ENCODE data around the gene SSR1.
"Not testable (repeated sequence)": the region's sequence is repeated elsewhere in the genome, so short reads cannot be mapped to it uniquely, and the experiment has no call there.

SSR1 gene

GRCh38 chr6:7335519-7335918, 22.5 kb upstream of the SSR1 start:
- H3K36me3 ChIP-seq (ENCODE audit: control insufficient read depth, low read depth, low read length): no peaks in the 10 kb centered on the region
- no peak overlapping the region for H3K9ac ChIP-seq (ENCODE audit: low read length)
- H3K27ac ChIP-seq (ENCODE audit: low read length): no peak overlapping the region
- no peaks in the 10 kb centered on the region for H3K27me3 ChIP-seq (ENCODE audit: control insufficient read depth, insufficient read depth, low read length)
- no peak overlapping the region for H3K4me3 ChIP-seq (ENCODE audit: low read length)
- H3K9me3 ChIP-seq (ENCODE audit: control insufficient read depth, low read depth, low read length): no peaks in the 10 kb centered on the region
- H3K4me1 ChIP-seq (ENCODE audit: control insufficient read depth, low read depth, low read length): no peaks in the 10 kb centered on the region

GRCh38 chr6:7334685-7335084, 21.7 kb upstream of the SSR1 start:
- no peaks in the 10 kb centered on the region for H3K36me3 ChIP-seq (ENCODE audit: control insufficient read depth, low read depth, low read length)
- H3K4me3 ChIP-seq (ENCODE audit: low read length): no peak overlapping the region
- H3K4me1 ChIP-seq (ENCODE audit: control insufficient read depth, low read depth, low read length): no peaks in the 10 kb centered on the region
- no peak overlapping the region for H3K9ac ChIP-seq (ENCODE audit: low read length)
- no peaks in the 10 kb centered on the region for H3K27me3 ChIP-seq (ENCODE audit: control insufficient read depth, insufficient read depth, low read length)
- no peaks in the 10 kb centered on the region for H3K9me3 ChIP-seq (ENCODE audit: control insufficient read depth, low read depth, low read length)
- H3K27ac ChIP-seq (ENCODE audit: low read length): no peak overlapping the region

- Histone ChIP-seq H3K27ac (ENCODE audit: low read length) (no peak overlapping the region), H3K4me3 (ENCODE audit: low read length) (no peak overlapping the region), H3K9me3 (ENCODE audit: control insufficient read depth, low read depth, low read length) (no peaks in the 10 kb centered on the region), H3K27me3 (ENCODE audit: control insufficient read depth, insufficient read depth, low read length) (no peaks in the 10 kb centered on the region), H3K4me1 (ENCODE audit: control insufficient read depth, low read depth, low read length) (no peaks in the 10 kb centered on the region), H3K9ac (ENCODE audit: low read length) (no peak overlapping the region), H3K36me3 (ENCODE audit: control insufficient read depth, low read depth, low read length) (no peaks in the 10 kb centered on the region)
These were observed 19.2 kb upstream of the SSR1 start for GRCh38 chr6:7332090-7332745.

GRCh38 chr6:7331452-7331851, 18.5 kb upstream of the SSR1 start:
- no peaks in the 10 kb centered on the region for H3K9me3 ChIP-seq (ENCODE audit: control insufficient read depth, low read depth, low read length)
- no peaks in the 10 kb centered on the region for H3K27me3 ChIP-seq (ENCODE audit: control insufficient read depth, insufficient read depth, low read length)
- H3K9ac ChIP-seq (ENCODE audit: low read length): no peak overlapping the region
- H3K4me1 ChIP-seq (ENCODE audit: control insufficient read depth, low read depth, low read length): no peaks in the 10 kb centered on the region
- H3K4me3 ChIP-seq (ENCODE audit: low read length): no peak overlapping the region
- H3K36me3 ChIP-seq (ENCODE audit: control insufficient read depth, low read depth, low read length): no peaks in the 10 kb centered on the region
- H3K27ac ChIP-seq (ENCODE audit: low read length): no peak overlapping the region

GRCh38 chr6:7328243-7328642, 15.2 kb upstream of the SSR1 start:
- no peak overlapping the region for H3K27ac ChIP-seq (ENCODE audit: low read length)

GRCh38 chr6:7325750-7326149, 12.8 kb upstream of the SSR1 start:
- no peak overlapping the region for H3K4me3 ChIP-seq (ENCODE audit: low read length)
- no peak overlapping the region for H3K27ac ChIP-seq (ENCODE audit: low read length)
- no peaks in the 10 kb centered on the region for H3K36me3 ChIP-seq (ENCODE audit: control insufficient read depth, low read depth, low read length)
- no peaks in the 10 kb centered on the region for H3K4me1 ChIP-seq (ENCODE audit: control insufficient read depth, low read depth, low read length)
- H3K9me3 ChIP-seq (ENCODE audit: control insufficient read depth, low read depth, low read length): no peaks in the 10 kb centered on the region
- H3K27me3 ChIP-seq (ENCODE audit: control insufficient read depth, insufficient read depth, low read length): no peaks in the 10 kb centered on the region
- H3K9ac ChIP-seq (ENCODE audit: low read length): no peak overlapping the region

More at GRCh38 chr6:7328243-7328642, 15.2 kb upstream of the SSR1 start:
- no peaks in the 10 kb centered on the region for H3K27me3 ChIP-seq (ENCODE audit: control insufficient read depth, insufficient read depth, low read length)
- H3K9me3 ChIP-seq (ENCODE audit: control insufficient read depth, low read depth, low read length): no peaks in the 10 kb centered on the region
- no peak overlapping the region for H3K4me3 ChIP-seq (ENCODE audit: low read length)
- H3K4me1 ChIP-seq (ENCODE audit: control insufficient read depth, low read depth, low read length): no peaks in the 10 kb centered on the region
- H3K36me3 ChIP-seq (ENCODE audit: control insufficient read depth, low read depth, low read length): no peaks in the 10 kb centered on the region
- no peak overlapping the region for H3K9ac ChIP-seq (ENCODE audit: low read length)

- H3K4me1 ChIP-seq (ENCODE audit: control insufficient read depth, low read depth, low read length): no peaks in the 10 kb centered on the region
- no peak overlapping the region for H3K27ac ChIP-seq (ENCODE audit: low read length)
- H3K4me3 ChIP-seq (ENCODE audit: low read length): no peak overlapping the region
- no peaks in the 10 kb centered on the region for H3K36me3 ChIP-seq (ENCODE audit: control insufficient read depth, low read depth, low read length)
- H3K9ac ChIP-seq (ENCODE audit: low read length): no peak overlapping the region
- H3K9me3 ChIP-seq (ENCODE audit: control insufficient read depth, low read depth, low read length): no peaks in the 10 kb centered on the region
- no peaks in the 10 kb centered on the region for H3K27me3 ChIP-seq (ENCODE audit: control insufficient read depth, insufficient read depth, low read length)
These were observed 11.5 kb upstream of the SSR1 start for GRCh38 chr6:7324520-7324919.

GRCh38 chr6:7323074-7323473, 10.1 kb upstream of the SSR1 start:
- no peak overlapping the region for H3K27ac ChIP-seq (ENCODE audit: low read length)
- H3K4me1 ChIP-seq (ENCODE audit: control insufficient read depth, low read depth, low read length): no peaks in the 10 kb centered on the region
- no peaks in the 10 kb centered on the region for H3K27me3 ChIP-seq (ENCODE audit: control insufficient read depth, insufficient read depth, low read length)

GRCh38 chr6:7321866-7322265, 8.9 kb upstream of the SSR1 start:
- H3K27me3 ChIP-seq (ENCODE audit: control insufficient read depth, insufficient read depth, low read length); H3K36me3 ChIP-seq (ENCODE audit: control insufficient read depth, low read depth, low read length); H3K9me3 ChIP-seq (ENCODE audit: control insufficient read depth, low read depth, low read length); H3K27ac ChIP-seq (ENCODE audit: low read length); H3K4me1 ChIP-seq (ENCODE audit: control insufficient read depth, low read depth, low read length); H3K4me3 ChIP-seq (ENCODE audit: low read length); H3K9ac ChIP-seq (ENCODE audit: low read length): not testable (repeated sequence)

More at GRCh38 chr6:7323074-7323473, 10.1 kb upstream of the SSR1 start:
- no peaks in the 10 kb centered on the region for H3K36me3 ChIP-seq (ENCODE audit: control insufficient read depth, low read depth, low read length)
- no peaks in the 10 kb centered on the region for H3K9me3 ChIP-seq (ENCODE audit: control insufficient read depth, low read depth, low read length)
- H3K9ac ChIP-seq (ENCODE audit: low read length): no peak overlapping the region
- no peak overlapping the region for H3K4me3 ChIP-seq (ENCODE audit: low read length)

- H3K4me3 ChIP-seq (ENCODE audit: low read length); H3K9ac ChIP-seq (ENCODE audit: low read length); H3K27ac ChIP-seq (ENCODE audit: low read length); H3K4me1 ChIP-seq (ENCODE audit: control insufficient read depth, low read depth, low read length); H3K36me3 ChIP-seq (ENCODE audit: control insufficient read depth, low read depth, low read length); H3K27me3 ChIP-seq (ENCODE audit: control insufficient read depth, insufficient read depth, low read length); H3K9me3 ChIP-seq (ENCODE audit: control insufficient read depth, low read depth, low read length): not testable (repeated sequence)
These were observed 6.4 kb upstream of the SSR1 start for GRCh38 chr6:7319406-7319805.

- no peak overlapping the region for H3K9ac ChIP-seq (ENCODE audit: low read length)
- H3K4me3 ChIP-seq (ENCODE audit: low read length): no peak overlapping the region
- H3K4me1 ChIP-seq (ENCODE audit: control insufficient read depth, low read depth, low read length): peaks cover 3% of the 10 kb centered on the region
- H3K36me3 ChIP-seq (ENCODE audit: control insufficient read depth, low read depth, low read length): no peaks in the 10 kb centered on the region
- H3K9me3 ChIP-seq (ENCODE audit: control insufficient read depth, low read depth, low read length): no peaks in the 10 kb centered on the region
- no peaks in the 10 kb centered on the region for H3K27me3 ChIP-seq (ENCODE audit: control insufficient read depth, insufficient read depth, low read length)
- H3K27ac ChIP-seq (ENCODE audit: low read length): no peak overlapping the region
These were observed 4.5 kb upstream of the SSR1 start for GRCh38 chr6:7317538-7317937.

GRCh38 chr6:7316658-7317533, 3.9 kb upstream of the SSR1 start:
- H3K36me3 ChIP-seq (ENCODE audit: control insufficient read depth, low read depth, low read length): no peaks in the 10 kb centered on the region
- no peak overlapping the region for H3K4me3 ChIP-seq (ENCODE audit: low read length)
- no peaks in the 10 kb centered on the region for H3K9me3 ChIP-seq (ENCODE audit: control insufficient read depth, low read depth, low read length)
- H3K27ac ChIP-seq (ENCODE audit: low read length): no peak overlapping the region
- no peaks in the 10 kb centered on the region for H3K27me3 ChIP-seq (ENCODE audit: control insufficient read depth, insufficient read depth, low read length)
- no peak overlapping the region for H3K9ac ChIP-seq (ENCODE audit: low read length)
- H3K4me1 ChIP-seq (ENCODE audit: control insufficient read depth, low read depth, low read length): peaks cover 3% of the 10 kb centered on the region
